Sigmoid colon (tissue), 7 donors: ENCODE measurements around the gene ZNF775. TPM values are rescaled to one million over a fixed set of nuclear protein-coding genes. Genes with fewer than 3 reads are reported as not detected.
A peak's percentile ranks its signal among the peaks of the same experiment; 100 is the strongest.

Source experiments
- DNase-seq: peaks from one replicate; pipeline ENCODE4 v3.0.0-alpha.2; 2019
- H3K27ac ChIP-seq, 4 donors: fragments of 200-600 bp; sonication (generic); one replicate each; pipeline ENCODE4 v1.5.1; 2016 to 2019; ENCODE audit warnings: mild to moderate bottlenecking in 1 of 4
- H3K27me3 ChIP-seq, 3 donors: fragments of 200-600 bp; sonication (generic); one replicate each; pipeline ENCODE4 v1.5.1; 2019; ENCODE audit warnings: mild to moderate bottlenecking in 1 of 3
- H3K36me3 ChIP-seq, 4 donors: fragments of 200-600 bp; sonication (generic); one replicate each; pipeline ENCODE4 v1.5.1; 2016 to 2019
- H3K4me1 ChIP-seq, 4 donors: fragments of 200-600 bp; sonication (generic); one replicate each; pipeline ENCODE4 v1.5.1; 2017 to 2019
- H3K4me3 ChIP-seq, 4 donors: fragments of 200-600 bp; sonication (generic); one replicate each; pipeline ENCODE4 v1.5.1; 2017 to 2019; ENCODE audit warnings: mild to moderate bottlenecking in 2 of 4, moderate library complexity in 1 of 4
- H3K9me3 ChIP-seq, 4 donors: fragments of 200-600 bp in 3 of 4; sonication (generic) in 3 of 4; one replicate each; pipeline versions ENCODE4 v1.5.1 to v1.6.1; 2013 to 2019
- EP300 ChIP-seq, 4 donors: sonication (generic); formaldehyde crosslinking; IDR thresholded peaks; one replicate each; pipeline ENCODE4 v1.6.1; 2017; ENCODE audit warnings: antibody characterized with exemption in 4 of 4
- POLR2A ChIP-seq, 2 donors: fragments of 450-650 bp; IDR thresholded peaks; one replicate each; pipeline ENCODE4 v1.6.1; 2016; ENCODE audit warnings: antibody characterized with exemption in 2 of 2, mild to moderate bottlenecking in 2 of 2, moderate library complexity in 2 of 2
- POLR2AphosphoS5 ChIP-seq, 4 donors: sonication (generic); formaldehyde crosslinking; IDR thresholded peaks; one replicate each; pipeline ENCODE4 v1.6.1; 2017; ENCODE audit warnings: antibody characterized with exemption in 4 of 4
- WGBS, 2 donors: extraction: QIAGEN DNeasy Blood & Tissue Kit; methylation state at CpG; one replicate each; pipeline ENCODE4 v1.1.7; 2013; 5-methylcytosine and 5-hydroxymethylcytosine counted together
- intact Hi-C: fragments of 100-400 bp; cut with DNase I; formaldehyde crosslinking; loops from one replicate; pipeline ENCODE4 v1.15.1; 2023
- polyA plus RNA-seq, 3 donors: library from polyadenylated mRNA; stranded (reverse); fragments of 200-250 nt; gene quantifications; one replicate each; pipeline ENCODE4 v1.2.3, GENCODE V29; 2013
- total RNA-seq, 4 donors: library from RNA; depleted of rRNA; stranded (reverse); fragments of >200 nt; gene quantifications; one replicate each; pipeline ENCODE4 v1.1.0, GENCODE V29; 2016
- TF ChIP-seq, protein P1 (sequence below), 4 experiments: fragments of 450-650 bp in 3 of 4; fragments of 200-600 bp in 1 of 4; IDR thresholded peaks; one replicate each; pipeline ENCODE4 v1.5.1; 2016 to 2019; ENCODE audit warnings: antibody characterized with exemption in 4 of 4, mild to moderate bottlenecking in 3 of 4, moderate library complexity in 2 of 4
- donor health status: healthy with polysubstance abuse.
- donor health status: Bipolar disorder and iron deficiency.
- donor health status: healthy.

Gene ZNF775
- total and polyA plus RNA-seq, 7 donors, result 3.0 to 10.7 (median 6.1) TPM

DNA sequence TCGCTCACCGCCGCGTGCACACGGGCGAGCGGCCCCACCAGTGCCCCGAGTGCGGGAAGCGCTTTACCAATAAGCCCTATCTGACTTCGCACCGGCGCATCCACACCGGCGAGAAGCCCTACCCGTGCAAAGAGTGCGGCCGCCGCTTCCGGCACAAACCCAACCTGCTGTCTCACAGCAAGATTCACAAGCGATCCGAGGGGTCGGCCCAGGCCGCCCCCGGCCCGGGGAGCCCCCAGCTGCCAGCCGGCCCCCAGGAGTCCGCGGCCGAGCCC is 7.2 kb upstream of the ZNF775 start:
- Histone ChIP-seq H3K27me3 (no peaks in the 10 kb centered on the region), H3K36me3 (peaks cover 0 to 47% (median 19%) of the 10 kb centered on the region in 4 donors), H3K4me3 (no peak overlapping the region), H3K4me1 (peaks cover 0 to 51% (median 39%) of the 10 kb centered on the region in 4 donors), H3K9me3 (no peaks in the 10 kb centered on the region), H3K27ac (no peak overlapping the region)
- peak; percentile 54 for DNase-seq
- WGBS, 2 donors, result 17 to 82% methylated on average over 30 of the region's 30 CpGs
- TF ChIP-seq POLR2AphosphoS5 (IDR thresholded peaks at IDR 0.05), result no peak
- TF ChIP-seq, protein P1, sequence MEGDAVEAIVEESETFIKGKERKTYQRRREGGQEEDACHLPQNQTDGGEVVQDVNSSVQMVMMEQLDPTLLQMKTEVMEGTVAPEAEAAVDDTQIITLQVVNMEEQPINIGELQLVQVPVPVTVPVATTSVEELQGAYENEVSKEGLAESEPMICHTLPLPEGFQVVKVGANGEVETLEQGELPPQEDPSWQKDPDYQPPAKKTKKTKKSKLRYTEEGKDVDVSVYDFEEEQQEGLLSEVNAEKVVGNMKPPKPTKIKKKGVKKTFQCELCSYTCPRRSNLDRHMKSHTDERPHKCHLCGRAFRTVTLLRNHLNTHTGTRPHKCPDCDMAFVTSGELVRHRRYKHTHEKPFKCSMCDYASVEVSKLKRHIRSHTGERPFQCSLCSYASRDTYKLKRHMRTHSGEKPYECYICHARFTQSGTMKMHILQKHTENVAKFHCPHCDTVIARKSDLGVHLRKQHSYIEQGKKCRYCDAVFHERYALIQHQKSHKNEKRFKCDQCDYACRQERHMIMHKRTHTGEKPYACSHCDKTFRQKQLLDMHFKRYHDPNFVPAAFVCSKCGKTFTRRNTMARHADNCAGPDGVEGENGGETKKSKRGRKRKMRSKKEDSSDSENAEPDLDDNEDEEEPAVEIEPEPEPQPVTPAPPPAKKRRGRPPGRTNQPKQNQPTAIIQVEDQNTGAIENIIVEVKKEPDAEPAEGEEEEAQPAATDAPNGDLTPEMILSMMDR (IDR thresholded peaks at IDR 0.05), result no peak
- no peak for TF ChIP-seq EP300 (IDR thresholded peaks at IDR 0.05)
- TF ChIP-seq POLR2A (IDR thresholded peaks at IDR 0.05), result no peak
- intact Hi-C loops, result loop anchor here (10.0 kb wide), 1 partner anchor 593 kb away; no protein-coding TSS in a partner anchor

- Histone ChIP-seq H3K9me3 (no peaks in the 10 kb centered on the region), H3K4me3 (no peak overlapping the region), H3K27ac (peak overlapping the region in 1 of 4 donors; percentile 26), H3K27me3 (no peaks in the 10 kb centered on the region), H3K4me1 (peaks cover 0 to 49% (median 39%) of the 10 kb centered on the region in 4 donors), H3K36me3 (peaks cover 0 to 47% (median 19%) of the 10 kb centered on the region in 4 donors)
- TF ChIP-seq, protein P1 (IDR thresholded peaks at IDR 0.05), result no peak
- TF ChIP-seq POLR2A (IDR thresholded peaks at IDR 0.05) (no peak), EP300 (IDR thresholded peaks at IDR 0.05) (no peak), POLR2AphosphoS5 (IDR thresholded peaks at IDR 0.05) (no peak)
- peak; percentile 62 for DNase-seq
- WGBS, 2 donors, result 17 to 73% methylated on average over 79 of the region's 79 CpGs
- intact Hi-C loops, result loop anchor here (10.0 kb wide), 1 partner anchor 592 kb away; no protein-coding TSS in a partner anchor
Measured at GRCh38 chr7:150372271-150373048, 6.7 kb upstream of the ZNF775 start.

DNA sequence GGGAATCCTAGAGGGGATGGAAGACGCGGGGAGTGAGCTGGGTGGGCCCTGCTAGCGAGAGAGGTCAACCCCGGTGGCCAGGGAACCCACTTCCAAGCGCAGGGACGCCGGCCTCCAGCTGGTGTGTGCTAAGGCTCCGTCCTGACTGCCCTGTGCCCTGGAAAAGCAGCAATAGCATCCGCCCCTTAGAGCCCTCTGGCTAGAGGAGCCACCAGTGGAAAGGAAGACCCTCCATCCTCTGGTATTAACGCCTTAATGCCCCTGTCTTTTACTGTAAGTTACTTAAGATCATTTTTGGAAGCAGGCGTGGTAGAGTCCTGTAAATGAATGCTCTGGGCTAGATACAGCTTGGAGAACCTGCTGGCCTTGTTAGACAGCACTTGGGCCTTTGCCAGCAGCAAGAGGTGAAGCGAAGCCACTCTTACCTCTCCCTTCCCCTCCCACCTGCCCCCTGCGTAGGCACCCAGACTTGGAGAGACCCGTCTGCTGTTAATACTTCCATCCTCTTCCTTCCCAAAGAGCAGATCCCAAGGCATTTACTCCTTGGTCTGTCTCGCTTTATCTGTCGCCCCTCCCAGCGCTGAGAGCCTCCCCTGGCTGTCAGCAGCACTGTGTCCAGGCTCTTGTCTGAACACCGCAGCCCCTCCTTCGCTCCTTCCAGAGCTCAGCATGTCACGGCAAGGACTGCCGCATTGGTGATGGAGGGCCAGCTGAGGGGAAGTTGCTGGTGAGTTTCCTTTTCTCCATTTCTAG is 5.9 kb upstream of the ZNF775 start:
- Histone ChIP-seq H3K27me3 (no peaks in the 10 kb centered on the region), H3K27ac (peak overlapping the region in 2 of 4 donors; percentile 26 to 37), H3K9me3 (no peaks in the 10 kb centered on the region), H3K4me1 (peaks cover 0 to 46% (median 40%) of the 10 kb centered on the region in 4 donors), H3K36me3 (peaks cover 0 to 47% (median 19%) of the 10 kb centered on the region in 4 donors), H3K4me3 (no peak overlapping the region)
- DNase-seq, result peak; percentile 60
- intact Hi-C loops, result loop anchor here (10.0 kb wide), 1 partner anchor 592 kb away; no protein-coding TSS in a partner anchor
- WGBS, 2 donors, result 17 to 60% methylated on average over 21 of the region's 21 CpGs
- TF ChIP-seq POLR2A (IDR thresholded peaks at IDR 0.05), result no peak
- TF ChIP-seq POLR2AphosphoS5 (IDR thresholded peaks at IDR 0.05), result no peak
- TF ChIP-seq EP300 (IDR thresholded peaks at IDR 0.05), result no peak
- TF ChIP-seq, protein P1 (IDR thresholded peaks at IDR 0.05), result no peak

DNA sequence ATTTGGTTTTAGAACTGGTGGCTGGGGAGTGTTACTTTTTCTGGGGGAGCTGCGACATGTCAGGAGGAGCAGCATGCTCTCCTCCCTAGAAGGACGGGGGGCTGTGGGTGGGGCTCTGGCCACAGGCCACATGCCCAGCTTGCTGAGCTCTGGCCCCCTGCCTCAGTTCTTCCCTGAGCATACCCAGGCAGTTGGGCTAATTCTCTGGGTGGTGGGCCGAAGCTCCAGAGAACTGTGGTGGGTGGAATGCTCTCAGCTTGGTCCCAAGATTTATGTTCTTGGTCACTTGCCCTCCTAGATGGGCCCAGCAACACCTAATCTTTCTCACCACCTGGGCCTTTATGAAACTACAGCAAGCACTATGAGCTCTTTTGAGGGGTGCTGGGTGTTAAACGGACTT is 5.1 kb upstream of the ZNF775 start:
- H3K36me3 ChIP-seq, result peaks cover 0 to 47% (median 19%) of the 10 kb centered on the region in 4 donors

More for the DNA sequence above, 5.1 kb upstream of the ZNF775 start:
- peak overlapping the region in 2 of 4 donors; percentile 26 to 37 for H3K27ac ChIP-seq
- intact Hi-C loops, result loop anchor here (10.0 kb wide), 1 partner anchor 591 kb away; no protein-coding TSS in a partner anchor
- 18 to 70% methylated on average over 4 of the region's 4 CpGs for WGBS, 2 donors
- no peaks in the 10 kb centered on the region for H3K27me3 ChIP-seq
- TF ChIP-seq EP300 (IDR thresholded peaks at IDR 0.05), result no peak
- TF ChIP-seq, protein P1 (IDR thresholded peaks at IDR 0.05), result no peak
- H3K4me1 ChIP-seq, result peaks cover 0 to 48% (median 43%) of the 10 kb centered on the region in 4 donors
- no peak overlapping the region for H3K4me3 ChIP-seq
- DNase-seq, result peak; percentile 58
- H3K9me3 ChIP-seq, result no peaks in the 10 kb centered on the region
